ENCODE measurements around the gene YPEL4. TPM values are rescaled to one million over a fixed set of nuclear protein-coding genes. Genes with fewer than 3 reads are reported as not detected.

The YPEL4 gene
- total RNA-seq, 1 experiment from 2014 or later = not detected

DNA sequence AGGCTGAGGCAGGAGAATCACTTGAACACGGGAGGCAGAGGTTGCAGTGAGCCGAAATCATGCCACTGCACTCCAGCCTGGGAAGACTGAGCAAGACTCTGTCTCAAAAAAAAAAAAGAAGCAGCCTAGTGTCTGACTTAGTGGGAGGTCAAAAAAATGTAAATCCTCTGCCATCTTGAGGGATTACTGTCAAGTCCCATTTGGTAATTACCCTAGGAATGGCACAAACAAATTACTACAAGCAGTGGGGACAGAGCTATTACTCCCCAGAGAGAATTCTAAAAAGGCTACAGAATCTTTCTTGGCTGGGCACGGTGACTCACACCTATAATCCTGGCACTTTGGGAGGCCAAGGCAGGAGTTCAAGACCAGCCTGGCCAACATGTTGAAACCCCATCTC is 48.4 kb downstream of the YPEL4 start:
- H3K36me3 ChIP-seq (ENCODE audit: control insufficient read depth, insufficient read depth, low read length) = no peaks in the 10 kb centered on the region
- BruUV-seq (replicated peaks) = no TSS peak
- H3K27ac ChIP-seq (ENCODE audit: low read length) = no peak overlapping the region
- intact Hi-C loops (cut with micrococcal nuclease; ENCODE audit: unreplicated experiment) = no loop called here
- DNase-seq (ENCODE audit: low read depth, low spot score) (no peak), ATAC-seq (no peak)
- CTCF ChIA-PET = no interaction called here
- no peaks in the 10 kb centered on the region for H3K4me1 ChIP-seq (ENCODE audit: control insufficient read depth, insufficient read depth, low read length)
- no peaks in the 10 kb centered on the region for H3K27me3 ChIP-seq (ENCODE audit: control insufficient read depth, insufficient read depth, low read length)
- H3K4me3 ChIP-seq (ENCODE audit: low read depth in 2 of 2, low read length in 2 of 2) = no peak overlapping the region
- POLR2A ChIA-PET = no interaction called here
- in situ Hi-C loops (cut with HindIII; ENCODE audit: low pct_unique_long_range_greater_than_20kb, low sequenced_read_pairs) = no loop called here
- TF ChIP-seq SIN3A (IDR thresholded peaks at IDR 0.05; ENCODE audit: borderline replicate concordance, insufficient read depth, low read depth, low read length) = no peak
- TF ChIP-seq, protein P1, sequence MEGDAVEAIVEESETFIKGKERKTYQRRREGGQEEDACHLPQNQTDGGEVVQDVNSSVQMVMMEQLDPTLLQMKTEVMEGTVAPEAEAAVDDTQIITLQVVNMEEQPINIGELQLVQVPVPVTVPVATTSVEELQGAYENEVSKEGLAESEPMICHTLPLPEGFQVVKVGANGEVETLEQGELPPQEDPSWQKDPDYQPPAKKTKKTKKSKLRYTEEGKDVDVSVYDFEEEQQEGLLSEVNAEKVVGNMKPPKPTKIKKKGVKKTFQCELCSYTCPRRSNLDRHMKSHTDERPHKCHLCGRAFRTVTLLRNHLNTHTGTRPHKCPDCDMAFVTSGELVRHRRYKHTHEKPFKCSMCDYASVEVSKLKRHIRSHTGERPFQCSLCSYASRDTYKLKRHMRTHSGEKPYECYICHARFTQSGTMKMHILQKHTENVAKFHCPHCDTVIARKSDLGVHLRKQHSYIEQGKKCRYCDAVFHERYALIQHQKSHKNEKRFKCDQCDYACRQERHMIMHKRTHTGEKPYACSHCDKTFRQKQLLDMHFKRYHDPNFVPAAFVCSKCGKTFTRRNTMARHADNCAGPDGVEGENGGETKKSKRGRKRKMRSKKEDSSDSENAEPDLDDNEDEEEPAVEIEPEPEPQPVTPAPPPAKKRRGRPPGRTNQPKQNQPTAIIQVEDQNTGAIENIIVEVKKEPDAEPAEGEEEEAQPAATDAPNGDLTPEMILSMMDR (IDR thresholded peaks at IDR 0.05) = no peak
- TF ChIP-seq, protein P2, sequence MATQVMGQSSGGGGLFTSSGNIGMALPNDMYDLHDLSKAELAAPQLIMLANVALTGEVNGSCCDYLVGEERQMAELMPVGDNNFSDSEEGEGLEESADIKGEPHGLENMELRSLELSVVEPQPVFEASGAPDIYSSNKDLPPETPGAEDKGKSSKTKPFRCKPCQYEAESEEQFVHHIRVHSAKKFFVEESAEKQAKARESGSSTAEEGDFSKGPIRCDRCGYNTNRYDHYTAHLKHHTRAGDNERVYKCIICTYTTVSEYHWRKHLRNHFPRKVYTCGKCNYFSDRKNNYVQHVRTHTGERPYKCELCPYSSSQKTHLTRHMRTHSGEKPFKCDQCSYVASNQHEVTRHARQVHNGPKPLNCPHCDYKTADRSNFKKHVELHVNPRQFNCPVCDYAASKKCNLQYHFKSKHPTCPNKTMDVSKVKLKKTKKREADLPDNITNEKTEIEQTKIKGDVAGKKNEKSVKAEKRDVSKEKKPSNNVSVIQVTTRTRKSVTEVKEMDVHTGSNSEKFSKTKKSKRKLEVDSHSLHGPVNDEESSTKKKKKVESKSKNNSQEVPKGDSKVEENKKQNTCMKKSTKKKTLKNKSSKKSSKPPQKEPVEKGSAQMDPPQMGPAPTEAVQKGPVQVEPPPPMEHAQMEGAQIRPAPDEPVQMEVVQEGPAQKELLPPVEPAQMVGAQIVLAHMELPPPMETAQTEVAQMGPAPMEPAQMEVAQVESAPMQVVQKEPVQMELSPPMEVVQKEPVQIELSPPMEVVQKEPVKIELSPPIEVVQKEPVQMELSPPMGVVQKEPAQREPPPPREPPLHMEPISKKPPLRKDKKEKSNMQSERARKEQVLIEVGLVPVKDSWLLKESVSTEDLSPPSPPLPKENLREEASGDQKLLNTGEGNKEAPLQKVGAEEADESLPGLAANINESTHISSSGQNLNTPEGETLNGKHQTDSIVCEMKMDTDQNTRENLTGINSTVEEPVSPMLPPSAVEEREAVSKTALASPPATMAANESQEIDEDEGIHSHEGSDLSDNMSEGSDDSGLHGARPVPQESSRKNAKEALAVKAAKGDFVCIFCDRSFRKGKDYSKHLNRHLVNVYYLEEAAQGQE (IDR thresholded peaks at IDR 0.05; ENCODE audit: insufficient read depth in 1 of 2, low read depth in 2 of 2, low read length in 1 of 2) = no peak
- no peak for TF ChIP-seq TCF7L2 (IDR thresholded peaks at IDR 0.05; ENCODE audit: low read depth, low read length)
- no peak for TF ChIP-seq POLR2AphosphoS5 (IDR thresholded peaks at IDR 0.05; ENCODE audit: low read depth, low read length)
- H3K9me3 ChIP-seq (ENCODE audit: control insufficient read depth, insufficient read depth, low read depth, low read length) = no peaks in the 10 kb centered on the region

DNA sequence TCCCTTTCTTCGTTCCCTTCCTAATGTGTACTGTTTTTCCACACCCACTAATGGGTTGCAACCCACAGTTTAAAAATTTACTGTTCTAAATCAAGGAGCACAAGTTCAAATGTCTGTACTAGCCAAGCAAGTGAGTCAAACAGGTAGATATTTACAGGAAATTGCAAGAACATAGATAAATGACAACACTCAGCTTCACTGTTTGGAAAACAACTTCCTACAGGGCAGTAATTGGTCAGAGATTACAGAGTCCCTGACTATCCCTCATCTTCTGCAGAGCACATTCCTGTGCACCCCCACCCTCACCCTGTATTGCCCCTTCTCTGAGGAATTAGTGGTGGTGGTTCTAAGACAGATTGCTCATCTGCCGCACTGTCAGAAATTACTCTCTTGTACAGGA is 50.3 kb downstream of the YPEL4 start:
- Histone ChIP-seq H3K4me1 (ENCODE audit: control insufficient read depth, insufficient read depth, low read length) (no peaks in the 10 kb centered on the region), H3K9me3 (ENCODE audit: control insufficient read depth, insufficient read depth, low read depth, low read length) (no peaks in the 10 kb centered on the region), H3K36me3 (ENCODE audit: control insufficient read depth, insufficient read depth, low read length) (no peaks in the 10 kb centered on the region), H3K27ac (ENCODE audit: low read length) (no peak overlapping the region), H3K27me3 (ENCODE audit: control insufficient read depth, insufficient read depth, low read length) (no peaks in the 10 kb centered on the region), H3K4me3 (ENCODE audit: low read depth in 2 of 2, low read length in 2 of 2) (no peak overlapping the region)
- intact Hi-C loops (cut with micrococcal nuclease; ENCODE audit: unreplicated experiment) (no loop called here), in situ Hi-C loops (cut with HindIII; ENCODE audit: low pct_unique_long_range_greater_than_20kb, low sequenced_read_pairs) (no loop called here)
- POLR2A ChIA-PET = no interaction called here
- DNase-seq (ENCODE audit: low read depth, low spot score) (no peak), ATAC-seq (no peak)
- no TSS peak for BruUV-seq (replicated peaks)
- CTCF ChIA-PET = interaction anchor here (0.6 kb wide), 1 partner anchor 152 kb away, joined by 3 read pairs; no protein-coding TSS in a partner anchor
- TF ChIP-seq TCF7L2 (IDR thresholded peaks at IDR 0.05; ENCODE audit: low read depth, low read length) (no peak), SIN3A (IDR thresholded peaks at IDR 0.05; ENCODE audit: borderline replicate concordance, insufficient read depth, low read depth, low read length) (no peak)

DNA sequence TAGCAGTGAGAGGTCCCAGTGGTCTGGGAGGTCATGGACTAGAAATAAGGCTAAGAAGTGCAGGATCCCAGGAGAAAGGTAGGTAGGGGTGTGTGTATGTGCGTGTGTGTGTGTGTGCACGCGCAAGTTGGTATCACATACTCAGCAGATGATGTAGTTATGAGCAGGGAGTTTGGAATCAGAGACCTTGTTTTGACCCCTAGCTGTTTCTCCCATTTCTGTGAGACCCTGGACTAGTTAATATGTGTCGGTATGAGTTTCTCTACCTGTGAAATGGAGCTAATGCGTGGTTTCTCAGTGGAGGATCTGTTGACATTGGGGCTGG is 50.9 kb downstream of the YPEL4 start:
- POLR2A ChIA-PET = no interaction called here
- intact Hi-C loops (cut with micrococcal nuclease; ENCODE audit: unreplicated experiment) (no loop called here), in situ Hi-C loops (cut with HindIII; ENCODE audit: low pct_unique_long_range_greater_than_20kb, low sequenced_read_pairs) (no loop called here)
- ATAC-seq (no peak), DNase-seq (ENCODE audit: low read depth, low spot score) (no peak)
- no peak overlapping the region for H3K27ac ChIP-seq (ENCODE audit: low read length)
- H3K4me1 ChIP-seq (ENCODE audit: control insufficient read depth, insufficient read depth, low read length) = no peaks in the 10 kb centered on the region
- H3K9me3 ChIP-seq (ENCODE audit: control insufficient read depth, insufficient read depth, low read depth, low read length) = no peaks in the 10 kb centered on the region
- H3K27me3 ChIP-seq (ENCODE audit: control insufficient read depth, insufficient read depth, low read length) = no peaks in the 10 kb centered on the region
- CTCF ChIA-PET = interaction anchor here (0.6 kb wide), 1 partner anchor 778 kb away, joined by 4 read pairs; no protein-coding TSS in a partner anchor
- TF ChIP-seq, protein P2 (IDR thresholded peaks at IDR 0.05; ENCODE audit: insufficient read depth in 1 of 2, low read depth in 2 of 2, low read length in 1 of 2) = no peak
- no peak for TF ChIP-seq SIN3A (IDR thresholded peaks at IDR 0.05; ENCODE audit: borderline replicate concordance, insufficient read depth, low read depth, low read length)
- no peak for TF ChIP-seq POLR2AphosphoS5 (IDR thresholded peaks at IDR 0.05; ENCODE audit: low read depth, low read length)
- no peak for TF ChIP-seq TCF7L2 (IDR thresholded peaks at IDR 0.05; ENCODE audit: low read depth, low read length)
- TF ChIP-seq, protein P1 (IDR thresholded peaks at IDR 0.05) = no peak
- BruUV-seq (replicated peaks) = no TSS peak
- no peaks in the 10 kb centered on the region for H3K36me3 ChIP-seq (ENCODE audit: control insufficient read depth, insufficient read depth, low read length)
- no peak overlapping the region for H3K4me3 ChIP-seq (ENCODE audit: low read depth in 2 of 2, low read length in 2 of 2)
